Loucy (cell line): Measurements from ENCODE around the gene EBPL.
"Not testable (repeated sequence)": the region's sequence is repeated elsewhere in the genome, so short reads cannot be mapped to it uniquely, and the experiment has no call there.

Experiments used
- CTCF ChIP-seq: fragments of 200-600 bp; sonication (generic); conservative IDR thresholded peaks from 2 replicates; pipeline ENCODE4 v1.5.1; 2014; ENCODE audit warnings: mild to moderate bottlenecking, antibody characterized with exemption, low read length
- EZH2phosphoT487 ChIP-seq: fragments of 200-600 bp; IDR thresholded peaks from 2 replicates; pipeline ENCODE4 v1.6.1; 2018; ENCODE audit warnings: antibody characterized with exemption, mild to moderate bottlenecking, moderate library complexity, borderline replicate concordance

DNA sequence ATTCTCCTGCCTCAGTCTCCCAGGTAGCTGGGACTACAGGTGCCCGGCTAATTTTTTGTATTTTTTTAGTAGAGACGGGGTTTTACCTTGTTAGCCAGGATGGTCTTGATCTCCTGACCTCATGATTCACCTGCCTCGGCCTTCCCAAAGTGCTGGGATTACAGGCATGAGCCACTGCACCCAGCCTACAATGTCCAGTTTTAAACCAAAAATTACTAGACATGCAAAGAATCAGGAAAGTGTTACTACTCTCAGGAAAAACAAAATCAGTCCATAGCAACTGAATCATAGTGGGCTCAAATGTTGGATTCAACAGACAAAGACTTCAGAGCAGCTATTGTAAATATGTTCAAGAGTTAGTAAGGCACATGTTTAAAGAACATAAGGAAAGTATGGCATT lies 79.2 kb downstream of the EBPL start:
- TF ChIP-seq CTCF, EZH2phosphoT487: not testable (repeated sequence)
